ENCODE measurements around the gene CEACAM16. TPM values are rescaled to one million over a fixed set of nuclear protein-coding genes. Genes with fewer than 3 reads are reported as not detected.

CEACAM16 gene
- polyA plus RNA-seq, 1 donor: not detected

Other genes starting within 250 kb of the CEACAM16 start
- gene ZNF180, start 198.6 kb upstream of the CEACAM16 start, polyA plus RNA-seq (ENCODE audit: insufficient read length): 18.4 TPM
- gene CEACAM20, start 169.5 kb upstream of the CEACAM16 start, polyA plus RNA-seq (ENCODE audit: insufficient read length): not detected
- gene IGSF23, start 85.6 kb upstream of the CEACAM16 start, polyA plus RNA-seq (ENCODE audit: insufficient read length): 0.83 TPM
- gene PVR, start 55.2 kb upstream of the CEACAM16 start, polyA plus RNA-seq (ENCODE audit: insufficient read length): 37.2 TPM
- gene CEACAM19, start 27.7 kb upstream of the CEACAM16 start, polyA plus RNA-seq (ENCODE audit: insufficient read length): 22.7 TPM
- 4.9 TPM for gene BCL3, start 49.6 kb downstream of the CEACAM16 start, polyA plus RNA-seq (ENCODE audit: insufficient read length)
- gene CBLC, start 78.7 kb downstream of the CEACAM16 start, polyA plus RNA-seq (ENCODE audit: insufficient read length): 5.3 TPM
- gene BCAM, start 110.0 kb downstream of the CEACAM16 start, polyA plus RNA-seq (ENCODE audit: insufficient read length): 461 TPM
- 139 TPM for gene NECTIN2, start 147.1 kb downstream of the CEACAM16 start, polyA plus RNA-seq (ENCODE audit: insufficient read length)
- gene TOMM40, start 192.1 kb downstream of the CEACAM16 start, polyA plus RNA-seq (ENCODE audit: insufficient read length): 43.3 TPM
- 288 TPM for gene APOE, start 206.6 kb downstream of the CEACAM16 start, polyA plus RNA-seq (ENCODE audit: insufficient read length)
- gene APOC1, start 215.5 kb downstream of the CEACAM16 start, polyA plus RNA-seq (ENCODE audit: insufficient read length): 10.9 TPM
- not detected for gene APOC4, start 243.1 kb downstream of the CEACAM16 start, polyA plus RNA-seq (ENCODE audit: insufficient read length)
- 10.1 TPM for gene APOC2, start 246.9 kb downstream of the CEACAM16 start, polyA plus RNA-seq (ENCODE audit: insufficient read length)

Data from left kidney (tissue), 1 donor.